GM18909 (cell line): ENCODE measurements around the gene NMT1.
"Not testable (repeated sequence)": the region's sequence is repeated elsewhere in the genome, so short reads cannot be mapped to it uniquely, and the experiment has no call there.

Experiments
- ATAC-seq: cut with Tn5 transposase; IDR thresholded peaks from one replicate; pipeline ENCODE4 v1.9.1; 2021; ENCODE audit warnings: mild to moderate bottlenecking; ENCODE audit not compliant: unreplicated experiment, poor library complexity

Gene NMT1

DNA sequence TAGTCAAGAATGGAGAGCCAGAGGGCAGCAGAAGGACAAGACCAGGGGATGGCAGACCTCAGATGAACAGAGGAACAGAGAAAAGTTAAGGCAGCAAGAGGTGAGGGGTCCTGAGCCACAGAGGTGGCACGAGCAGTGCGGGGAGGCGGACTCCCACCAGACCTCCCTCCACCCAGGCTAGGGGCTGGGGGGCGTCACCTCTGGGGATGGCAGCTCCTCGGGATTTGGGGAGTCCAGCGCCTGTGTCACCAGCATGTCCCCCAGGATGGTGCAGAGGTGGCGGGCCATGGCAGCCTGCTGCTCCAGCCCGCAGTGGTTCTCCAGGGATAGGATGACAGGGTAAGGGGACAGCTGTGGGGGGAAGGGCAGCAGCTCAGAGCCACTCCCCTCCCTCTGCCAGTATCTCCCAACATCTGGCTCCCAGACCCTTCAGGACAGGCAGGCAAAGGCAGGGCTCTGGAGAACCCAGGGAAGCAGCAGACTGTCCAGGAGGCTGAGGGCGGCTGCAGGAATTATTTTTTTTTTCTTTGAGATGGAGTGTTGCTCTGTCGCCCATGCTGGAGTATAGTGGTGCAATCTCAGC, 55.4 kb downstream of the NMT1 start:
- ATAC-seq, result no peak

DNA sequence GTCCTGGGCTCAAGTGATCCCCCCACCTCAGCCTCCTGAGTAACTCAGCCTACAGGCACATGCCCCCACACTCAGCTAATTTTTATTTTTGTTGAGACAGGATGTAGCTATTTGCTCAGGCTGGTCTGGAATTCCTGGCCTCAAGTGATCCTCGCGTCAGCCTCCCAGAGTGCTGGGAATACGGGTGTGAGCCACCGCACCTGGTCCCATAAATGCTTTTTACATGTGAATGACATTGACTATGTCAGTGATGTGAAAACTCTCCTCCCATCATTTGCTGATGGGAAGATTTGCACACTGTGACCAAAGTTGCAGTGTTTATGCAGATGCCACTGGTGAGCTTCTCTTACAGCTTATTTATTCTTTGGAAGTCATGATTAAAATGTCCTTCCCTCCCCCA, 56.2 kb downstream of the NMT1 start:
- no peak for ATAC-seq

DNA sequence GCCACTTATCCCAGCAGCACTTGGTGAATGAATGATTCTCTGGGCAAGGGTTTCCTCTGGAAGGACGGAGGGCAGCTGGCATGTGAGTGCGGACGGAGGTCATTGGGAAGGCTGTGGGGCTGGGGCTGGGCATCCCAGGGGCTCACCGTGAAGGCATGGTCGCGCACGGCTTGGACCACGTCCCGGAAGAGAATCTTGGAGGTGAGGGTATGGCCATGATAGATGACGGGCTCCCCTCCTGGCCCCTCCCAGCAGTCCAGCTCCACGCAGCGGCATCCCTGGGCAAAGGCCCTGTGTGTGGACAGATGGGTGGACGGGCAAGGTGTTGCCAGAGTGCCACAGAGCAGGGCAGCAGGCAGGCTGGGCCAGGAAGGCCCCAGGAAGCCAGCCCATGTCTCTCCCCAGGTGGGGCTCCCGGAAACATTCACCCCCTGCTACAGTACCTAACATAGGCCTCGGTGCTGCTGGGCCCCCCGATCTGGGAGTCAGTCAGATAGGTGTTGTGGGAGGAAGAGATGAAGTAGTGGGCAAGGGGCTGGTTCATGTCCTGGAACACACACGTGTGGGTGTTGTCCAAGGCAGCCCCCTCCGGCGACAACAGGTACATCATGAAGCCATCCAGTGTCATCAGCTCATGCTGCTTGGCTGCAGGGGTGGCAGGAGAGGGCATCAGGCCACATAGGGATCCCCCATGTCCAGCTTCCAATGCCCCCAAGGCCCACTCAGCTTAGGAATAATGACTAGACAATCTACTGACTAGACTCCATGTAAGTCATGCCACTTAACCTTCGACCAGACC, 56.9 kb downstream of the NMT1 start:
- no peak for ATAC-seq

DNA sequence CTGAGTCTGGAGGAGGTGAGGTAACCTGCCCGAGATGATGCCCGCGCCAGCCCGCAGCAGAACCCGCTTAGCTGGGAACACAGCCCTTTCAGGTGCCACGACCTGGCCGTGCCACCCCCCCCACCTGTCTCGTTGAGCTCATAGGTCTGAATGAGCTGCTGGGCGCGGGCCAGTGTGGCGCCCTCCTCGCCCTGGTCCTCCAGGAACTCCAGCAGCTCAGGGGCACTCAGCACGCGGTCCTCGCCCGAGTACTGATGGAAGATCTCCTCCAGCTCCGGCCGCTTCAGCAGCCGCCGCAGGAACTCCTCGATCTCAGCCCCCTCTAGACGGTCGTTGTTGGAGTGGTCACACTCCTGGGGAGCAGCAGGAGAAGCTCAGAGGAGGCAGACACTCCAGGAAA, 57.6 kb downstream of the NMT1 start:
- ATAC-seq, result no peak

DNA sequence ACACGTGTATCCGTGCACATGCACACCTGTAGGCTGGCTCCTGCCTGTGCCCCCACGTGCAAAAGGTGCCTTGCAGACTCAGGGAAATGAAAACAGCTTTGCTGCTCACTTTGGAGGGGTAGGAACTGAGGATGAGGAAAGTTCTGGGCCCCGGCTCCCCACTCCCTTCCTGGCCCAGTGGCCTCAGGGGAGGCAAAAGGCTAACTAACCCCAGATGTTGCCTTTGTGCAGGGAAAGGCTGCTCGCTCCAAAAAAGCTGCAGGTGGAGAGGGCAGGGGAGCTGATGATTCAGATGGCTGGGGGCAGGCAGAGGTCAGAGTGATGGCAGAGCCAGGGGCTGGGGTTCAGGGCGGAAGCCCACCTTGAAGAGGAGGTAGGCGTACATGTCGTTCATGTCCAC, 58.8 kb downstream of the NMT1 start:
- no peak for ATAC-seq

DNA sequence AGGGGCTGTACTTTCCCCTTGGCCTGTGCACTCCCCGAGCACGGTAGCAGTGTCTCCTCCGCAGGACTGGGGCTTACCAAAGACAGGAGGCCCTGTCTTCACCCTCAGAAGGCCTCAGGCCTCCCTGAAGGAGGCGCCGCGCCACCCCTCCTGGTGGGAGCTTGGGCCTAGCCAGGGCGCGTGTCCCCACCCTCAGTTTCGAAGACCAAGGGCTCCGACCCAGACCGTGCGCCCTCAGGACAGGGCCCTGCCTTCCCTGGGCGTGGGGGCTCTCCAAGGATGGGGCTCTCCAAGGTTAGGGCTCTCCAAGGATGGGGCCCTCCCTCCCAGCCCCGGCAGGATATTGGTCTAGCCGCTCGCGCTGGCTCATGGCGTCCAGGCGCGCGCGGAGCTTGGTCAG, 59.4 kb downstream of the NMT1 start:
- ATAC-seq, result no peak

DNA sequence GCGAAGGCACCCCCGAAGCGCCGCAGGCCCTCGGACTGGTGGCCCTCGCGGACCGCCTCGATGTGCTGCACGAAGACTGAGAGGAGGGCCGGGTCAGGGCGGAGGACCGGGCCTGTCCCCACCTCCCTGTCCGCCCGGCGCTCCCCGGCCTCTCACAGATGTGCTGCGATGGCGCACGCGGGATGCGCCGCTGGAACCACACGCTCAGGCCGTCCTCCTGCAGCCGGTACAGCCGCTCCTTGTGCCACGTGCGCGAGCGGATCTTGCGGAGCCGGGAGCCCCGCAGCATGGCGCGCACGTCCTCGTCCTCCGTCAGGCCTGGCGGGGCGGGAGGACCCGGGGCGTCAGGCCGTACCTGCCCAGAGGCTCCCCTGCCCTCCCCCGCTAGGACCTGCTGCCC, 59.9 kb downstream of the NMT1 start:
- no peak for ATAC-seq

DNA sequence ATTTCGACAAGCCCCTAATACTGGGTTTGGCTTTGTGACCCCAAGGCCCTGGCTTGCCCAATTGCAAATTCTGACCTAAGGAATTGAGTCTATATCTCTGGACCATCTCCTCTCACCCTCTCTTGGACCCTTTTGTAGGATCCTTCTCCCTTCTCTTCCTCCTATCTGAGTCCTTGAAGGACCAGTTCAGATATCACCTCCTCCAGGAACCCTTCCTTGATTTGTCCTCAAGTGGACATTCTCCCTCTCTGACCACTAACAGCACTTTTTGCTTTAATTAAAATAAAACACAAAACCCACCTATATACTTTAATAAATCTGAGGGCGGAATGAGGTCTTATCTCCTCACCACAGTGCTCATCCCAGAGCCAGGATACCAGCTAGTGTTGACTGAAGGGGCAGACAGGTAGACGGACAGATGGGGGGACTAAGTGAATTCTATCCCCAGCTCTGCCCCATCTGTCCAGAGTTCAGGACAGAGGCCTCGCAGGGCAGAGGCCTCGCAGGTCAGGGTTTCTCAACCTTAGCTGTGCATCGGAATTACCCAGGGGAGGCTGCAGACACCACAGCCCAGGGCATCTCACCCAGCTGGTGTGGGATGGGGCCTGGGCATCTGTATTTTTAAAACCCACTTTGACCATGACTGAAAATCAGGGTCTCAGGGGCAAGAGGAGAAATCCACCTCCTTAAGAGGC, 62.1 kb downstream of the NMT1 start:
- no peak for ATAC-seq

DNA sequence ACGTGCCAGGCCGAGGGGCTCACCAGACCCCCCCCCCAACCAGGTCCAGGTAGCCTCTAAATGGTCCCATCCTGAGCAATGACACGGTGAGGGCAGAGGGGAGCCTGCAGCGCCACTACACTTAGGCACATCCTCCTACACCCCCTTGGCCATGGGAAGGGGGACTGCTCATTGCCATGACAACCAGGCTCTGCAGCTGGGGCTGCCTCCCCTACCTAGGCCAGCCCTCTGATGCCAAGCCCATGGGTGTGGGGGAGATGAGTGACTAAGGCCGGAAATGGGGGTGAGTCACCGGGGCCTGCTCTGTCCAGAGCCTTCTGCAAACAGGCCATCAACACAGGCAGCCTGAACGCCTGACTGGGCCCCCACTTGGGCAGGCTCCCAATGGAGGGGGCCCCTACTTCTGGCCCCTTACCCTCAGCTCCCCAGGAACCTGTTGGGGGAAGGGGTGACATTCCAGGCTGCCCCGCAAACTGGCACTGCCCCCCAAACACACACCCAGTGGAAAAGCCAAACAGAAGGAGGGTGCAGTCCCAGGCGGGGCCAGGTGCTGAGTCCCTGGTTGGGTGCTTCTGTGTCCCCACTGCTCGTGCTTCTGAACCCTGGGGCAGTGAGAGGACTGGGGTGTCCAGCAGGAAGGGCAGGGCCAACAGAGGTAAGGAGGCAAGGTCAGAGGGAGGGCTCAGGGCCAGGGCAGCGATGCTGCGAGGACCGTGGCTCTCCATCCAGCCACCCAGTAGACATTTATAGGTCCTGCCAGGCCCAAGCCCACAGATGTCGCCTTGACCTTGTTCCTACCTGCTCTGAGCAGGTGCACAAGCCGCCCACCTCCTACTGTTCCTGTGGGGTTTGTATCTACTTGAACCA, 63.0 kb downstream of the NMT1 start:
- ATAC-seq, result no peak

DNA sequence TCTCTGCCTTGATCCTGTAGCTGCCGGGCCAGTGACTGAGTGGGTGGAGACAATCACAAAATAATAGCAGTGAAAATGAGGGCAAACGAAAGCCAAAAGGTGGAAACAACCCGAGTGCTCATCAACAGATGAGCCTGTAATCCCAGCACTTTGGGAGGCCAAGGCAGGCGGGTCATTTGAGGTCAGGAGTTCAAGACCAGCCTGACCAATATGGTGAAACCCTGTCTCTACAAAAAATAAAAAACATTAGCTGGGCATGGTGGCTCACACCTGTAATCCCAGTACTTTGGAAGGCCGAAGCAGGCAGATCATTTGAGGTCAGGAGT, 63.6 kb downstream of the NMT1 start:
- ATAC-seq, result not testable (repeated sequence)

DNA sequence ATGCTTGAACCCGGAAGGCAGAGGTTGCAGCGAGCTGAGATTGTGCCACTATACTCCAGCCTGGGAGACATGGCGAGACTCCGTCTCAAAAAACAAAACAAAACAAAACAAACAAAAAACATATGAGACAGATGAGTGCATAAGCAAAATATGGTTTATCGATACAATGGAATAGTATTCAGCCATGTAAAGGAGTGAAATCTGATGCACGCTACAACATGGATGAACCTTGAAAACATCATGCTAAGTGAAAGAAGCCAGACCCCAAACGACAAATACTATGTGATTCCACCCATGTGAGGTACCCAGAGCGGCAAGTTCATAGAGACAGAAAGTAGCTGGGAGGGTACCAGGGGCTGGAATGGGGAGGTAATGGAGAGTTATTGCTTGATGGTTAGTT, 64.4 kb downstream of the NMT1 start:
- ATAC-seq, result no peak

DNA sequence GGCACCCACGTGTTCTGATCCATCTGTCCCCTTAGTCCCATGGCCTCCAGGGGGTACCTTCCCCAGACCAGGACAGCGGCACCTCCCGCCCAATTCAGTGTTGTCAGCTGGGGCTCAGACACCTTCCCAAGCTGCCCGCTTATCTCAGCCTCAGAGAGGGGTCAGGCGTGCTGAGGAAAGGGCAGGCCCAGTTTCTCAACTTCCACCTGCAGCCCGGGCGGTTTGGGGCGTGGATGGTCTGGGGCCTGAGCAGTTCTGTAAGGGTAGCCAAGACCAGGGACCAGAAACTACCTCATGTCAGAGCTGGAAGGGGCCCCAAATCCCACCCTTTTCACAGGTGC, 66.1 kb downstream of the NMT1 start:
- no peak for ATAC-seq

DNA sequence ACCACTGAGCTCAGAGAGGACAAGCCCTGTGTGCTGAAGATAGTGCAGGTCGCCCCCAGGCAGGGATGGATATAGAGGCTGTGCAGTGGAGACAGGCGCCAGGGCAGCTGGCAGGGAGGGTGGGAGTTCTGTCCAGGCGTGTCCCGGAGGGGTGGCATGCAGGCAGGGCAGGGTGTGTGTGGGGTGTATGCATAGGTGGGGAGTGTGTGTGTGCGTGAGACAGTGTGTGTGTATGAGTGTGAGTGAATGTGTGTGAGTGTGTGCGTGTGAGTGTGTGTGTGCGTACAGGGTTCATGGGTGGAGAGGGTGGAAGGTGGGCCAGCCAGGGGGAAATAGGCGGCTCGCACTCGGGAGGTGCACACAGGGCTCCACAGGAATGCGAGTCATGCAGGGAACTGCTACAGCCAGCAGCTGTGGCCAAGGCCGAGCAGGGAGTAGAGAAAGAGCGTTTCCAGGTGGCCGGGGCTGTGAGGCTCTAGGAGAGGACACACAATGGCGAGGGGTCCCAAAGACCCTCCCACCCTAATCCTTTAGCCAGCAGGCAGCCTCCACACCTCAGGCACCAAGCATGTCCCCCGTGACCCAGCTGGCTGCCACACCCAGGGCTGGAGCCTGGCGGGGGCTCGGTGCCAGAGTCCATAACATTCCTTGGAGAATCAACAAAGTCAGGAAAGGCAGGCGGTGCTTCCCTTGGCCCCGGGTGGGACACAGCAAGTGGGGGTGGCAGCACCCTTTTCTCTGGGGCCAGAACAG, 66.6 kb downstream of the NMT1 start:
- no peak for ATAC-seq

DNA sequence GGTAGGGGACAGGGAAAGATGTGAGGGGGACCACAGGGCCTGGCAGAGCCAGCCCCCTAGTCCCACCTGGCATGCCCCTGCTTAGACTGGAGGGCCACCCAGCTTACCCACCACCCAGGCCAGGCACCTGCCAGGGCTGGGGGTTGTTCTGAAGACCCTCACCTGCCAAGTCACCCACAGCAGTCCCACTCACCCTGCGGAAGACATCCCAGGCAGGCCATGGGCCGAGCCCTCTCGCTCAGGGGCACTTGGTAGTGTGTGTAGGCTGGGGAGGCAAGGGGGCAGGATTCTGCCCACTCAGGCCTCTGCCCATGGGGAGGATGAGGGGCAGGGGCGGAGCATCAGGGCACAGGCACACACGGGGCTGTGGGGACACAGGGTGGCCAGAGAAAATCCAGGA, 67.2 kb downstream of the NMT1 start:
- ATAC-seq, result no peak

DNA sequence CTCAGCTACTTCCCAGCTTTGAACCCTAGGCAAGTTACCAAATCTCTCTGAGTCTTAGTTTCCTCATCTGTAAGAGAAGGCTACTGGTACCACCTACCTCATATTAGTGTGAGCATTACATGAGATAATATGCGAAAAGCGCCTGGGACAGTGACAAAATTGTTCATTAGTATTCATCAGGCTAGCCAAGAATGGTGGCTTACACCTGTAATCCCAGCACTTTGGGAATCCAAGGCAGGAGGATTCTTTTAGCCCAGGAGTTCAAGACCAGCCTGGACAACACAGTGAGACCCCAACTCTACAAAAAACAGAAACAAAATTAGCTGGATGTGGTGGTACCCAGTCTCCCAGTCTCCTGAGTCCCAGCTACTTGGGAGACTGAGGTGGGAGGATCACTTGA, 67.9 kb downstream of the NMT1 start:
- no peak for ATAC-seq

DNA sequence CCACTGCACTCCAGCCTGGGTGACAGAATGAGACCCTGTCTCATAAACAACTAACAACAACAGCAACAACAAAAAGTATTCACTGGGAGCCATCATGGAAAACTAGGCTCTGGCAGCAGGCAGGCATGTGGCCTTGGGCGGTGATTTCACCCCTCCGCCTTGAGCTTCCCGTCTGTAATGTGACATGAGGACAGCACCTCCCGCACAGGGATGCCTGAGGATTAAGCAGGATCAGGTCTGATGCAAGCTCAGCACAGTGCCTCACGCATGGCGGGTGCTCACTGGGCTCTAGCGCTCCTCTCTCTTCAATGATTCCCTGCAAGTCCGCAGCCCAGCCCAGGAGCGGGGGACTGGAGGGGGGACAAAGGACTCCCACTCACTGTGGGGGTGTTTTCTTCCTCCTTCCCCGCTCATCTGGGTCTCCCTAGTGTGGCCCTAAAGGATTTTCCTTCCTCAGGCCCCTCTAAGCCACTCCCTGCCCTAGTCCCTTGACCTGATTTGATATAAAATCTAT, 68.4 kb downstream of the NMT1 start:
- ATAC-seq, result no peak

DNA sequence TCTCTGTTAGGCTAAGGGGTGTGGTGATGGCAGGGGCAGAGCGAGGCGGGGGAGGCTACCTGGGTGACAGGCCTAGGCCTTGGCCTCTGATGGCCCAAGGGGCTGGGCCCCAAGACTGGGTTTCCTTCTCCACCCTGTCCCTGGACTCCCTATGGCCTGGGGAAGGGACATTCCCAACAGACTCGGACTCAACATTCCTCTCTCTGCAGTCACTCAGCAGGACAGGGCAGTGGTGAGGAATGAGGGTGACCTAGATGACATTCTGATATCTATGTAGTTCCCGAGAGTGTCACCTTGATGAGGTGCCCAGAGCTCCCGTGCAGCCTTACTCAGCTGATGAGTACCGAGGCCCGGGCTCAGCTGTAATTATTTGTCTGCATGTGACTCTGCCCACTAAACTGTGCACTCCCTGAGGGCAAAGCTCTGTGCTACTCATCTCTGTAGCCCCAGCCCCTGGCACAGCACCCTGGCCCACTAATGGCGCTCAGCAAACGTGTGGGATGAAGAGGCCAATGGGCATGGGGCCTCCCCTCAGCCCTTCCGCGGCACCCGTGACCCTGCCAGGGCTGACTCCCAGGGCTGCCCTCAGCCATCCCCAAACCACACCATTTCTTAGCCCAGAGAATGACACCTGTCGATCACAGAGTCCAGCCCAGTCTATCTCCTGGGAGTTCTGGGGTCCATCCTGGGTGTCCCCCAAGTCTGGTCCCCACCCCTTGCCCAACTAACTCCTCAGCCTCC, 69.0 kb downstream of the NMT1 start:
- ATAC-seq, result no peak

DNA sequence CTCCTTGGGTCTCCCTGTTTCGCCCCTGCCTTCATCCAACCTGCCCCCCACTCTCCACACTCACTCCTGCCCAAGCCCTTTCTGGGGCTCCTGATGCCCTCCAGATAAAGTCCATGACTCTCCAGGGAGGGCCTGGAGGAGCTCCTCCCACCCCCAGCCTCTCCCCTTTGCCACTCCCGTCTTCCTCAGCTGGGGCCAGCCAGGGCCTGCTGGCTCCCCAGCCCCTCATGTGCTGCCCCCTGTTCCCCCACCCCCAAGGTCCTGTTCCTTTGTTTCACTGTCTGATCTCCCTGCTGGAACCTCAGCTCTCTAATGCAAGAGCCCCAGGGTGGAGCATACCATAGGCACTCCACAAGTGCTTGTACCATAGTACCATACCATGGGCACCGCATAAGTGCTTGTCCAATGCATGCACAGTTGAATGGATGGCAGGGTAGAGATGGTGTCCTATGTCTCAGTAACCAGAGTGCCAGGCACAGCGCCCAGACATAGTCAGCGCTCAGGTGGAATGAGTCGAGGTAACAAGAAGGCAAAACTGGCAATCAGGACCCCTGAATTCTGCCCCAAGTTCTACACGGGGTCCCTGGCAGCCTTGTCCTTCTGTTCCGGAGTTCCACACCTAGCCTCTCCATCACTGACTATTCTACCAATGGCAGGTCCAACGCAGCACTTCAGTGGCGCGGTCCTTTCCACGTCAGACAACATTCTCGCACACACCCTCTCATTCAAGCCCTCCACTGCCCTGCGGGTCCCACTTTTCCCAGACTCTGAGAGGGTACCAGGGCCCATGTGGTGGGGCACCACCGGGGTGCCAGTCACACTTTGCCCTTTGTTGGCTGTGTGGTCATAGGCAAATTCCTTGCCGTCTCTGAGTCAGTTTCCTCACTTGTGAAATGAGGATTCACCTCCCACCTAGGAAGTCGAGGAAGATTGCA, 69.8 kb downstream of the NMT1 start:
- no peak for ATAC-seq
